Activated CD4-positive, alpha-beta memory T cell treated with anti-CD3 and anti-CD28 coated beads for 36 hours (primary cell): Measurements from ENCODE around the gene APOBR. TPM values are rescaled to one million over a fixed set of nuclear protein-coding genes. Genes with fewer than 3 reads are reported as not detected.

Source experiments
- total RNA-seq, 2 experiments: library from RNA; stranded (reverse); gene quantifications; one replicate each; pipeline ENCODE4 v1.2.3, GENCODE V29; 2021

Gene APOBR
- total RNA-seq, 2 experiments from 2014 or later, result 2.9 to 3.1 TPM

Other genes starting within 250 kb of the APOBR start
- gene SBK1, start 202.1 kb upstream of the APOBR start, total RNA-seq, result 1 to 10 TPM; 2.9 to 3.8 TPM
- gene NPIPB6, start 131.1 kb upstream of the APOBR start, total RNA-seq, result 1 to 10 TPM; 1.8 to 2.5 TPM
- gene EIF3CL, start 90.8 kb upstream of the APOBR start, total RNA-seq, result 10 to 100 TPM; 50.9 to 53.2 TPM
- gene NPIPB7, start 22.3 kb upstream of the APOBR start, total RNA-seq, result not detected
- gene CLN3, start 2.6 kb upstream of the APOBR start, total RNA-seq, result 10 to 100 TPM; 17.0 to 17.4 TPM
- not detected for gene IL27, start 12.2 kb downstream of the APOBR start, total RNA-seq
- not detected for gene NUPR1, start 44.3 kb downstream of the APOBR start, total RNA-seq
- gene SGF29, start 59.3 kb downstream of the APOBR start, total RNA-seq, result 10 to 100 TPM; 17.8 to 18.5 TPM
- gene SULT1A2, start 102.4 kb downstream of the APOBR start, total RNA-seq, result under 1 TPM in 1 of 2 experiments, not detected in 1; 0.24 TPM
- gene SULT1A1, start 115.4 kb downstream of the APOBR start, total RNA-seq, result 1 to 10 TPM; 8.7 to 9.0 TPM
- under 1 TPM in 1 of 2 experiments, not detected in 1; 0.27 TPM for gene NPIPB8, start 143.4 kb downstream of the APOBR start, total RNA-seq
- 100 to 1,000 TPM; 795 to 817 TPM for gene EIF3C, start 216.8 kb downstream of the APOBR start, total RNA-seq